GM11168 (cell line): ENCODE measurements around the gene VSX1.

ENCODE experiments used
- in situ Hi-C: fragments of 300-500 bp; cut with MboI; formaldehyde crosslinking; loops from one replicate; pipeline ENCODE4 v1.12.0; 2022; ENCODE audit warnings: low sequenced_read_pairs; ENCODE audit not compliant: unreplicated experiment

The VSX1 gene

DNA sequence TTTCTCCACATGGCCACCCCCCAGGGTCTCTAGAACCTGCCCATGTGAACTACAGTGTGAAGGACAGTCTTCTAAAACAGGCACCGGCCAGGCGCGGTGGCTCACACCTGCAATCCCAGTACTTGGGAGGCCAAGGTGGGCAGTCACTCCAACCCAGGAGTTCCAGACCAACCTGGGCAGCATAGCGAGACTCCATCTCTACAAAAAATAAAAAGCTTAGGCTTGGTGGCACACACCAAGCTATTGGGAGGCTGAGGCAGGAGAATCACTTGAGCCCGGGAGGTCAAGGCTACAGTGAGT is 37.7 kb downstream of the VSX1 start:
- in situ Hi-C loops, result no loop called here

GRCh38 chr20:25043499-25044260 is 38.3 kb downstream of the VSX1 start:
- in situ Hi-C loops, result no loop called here

DNA sequence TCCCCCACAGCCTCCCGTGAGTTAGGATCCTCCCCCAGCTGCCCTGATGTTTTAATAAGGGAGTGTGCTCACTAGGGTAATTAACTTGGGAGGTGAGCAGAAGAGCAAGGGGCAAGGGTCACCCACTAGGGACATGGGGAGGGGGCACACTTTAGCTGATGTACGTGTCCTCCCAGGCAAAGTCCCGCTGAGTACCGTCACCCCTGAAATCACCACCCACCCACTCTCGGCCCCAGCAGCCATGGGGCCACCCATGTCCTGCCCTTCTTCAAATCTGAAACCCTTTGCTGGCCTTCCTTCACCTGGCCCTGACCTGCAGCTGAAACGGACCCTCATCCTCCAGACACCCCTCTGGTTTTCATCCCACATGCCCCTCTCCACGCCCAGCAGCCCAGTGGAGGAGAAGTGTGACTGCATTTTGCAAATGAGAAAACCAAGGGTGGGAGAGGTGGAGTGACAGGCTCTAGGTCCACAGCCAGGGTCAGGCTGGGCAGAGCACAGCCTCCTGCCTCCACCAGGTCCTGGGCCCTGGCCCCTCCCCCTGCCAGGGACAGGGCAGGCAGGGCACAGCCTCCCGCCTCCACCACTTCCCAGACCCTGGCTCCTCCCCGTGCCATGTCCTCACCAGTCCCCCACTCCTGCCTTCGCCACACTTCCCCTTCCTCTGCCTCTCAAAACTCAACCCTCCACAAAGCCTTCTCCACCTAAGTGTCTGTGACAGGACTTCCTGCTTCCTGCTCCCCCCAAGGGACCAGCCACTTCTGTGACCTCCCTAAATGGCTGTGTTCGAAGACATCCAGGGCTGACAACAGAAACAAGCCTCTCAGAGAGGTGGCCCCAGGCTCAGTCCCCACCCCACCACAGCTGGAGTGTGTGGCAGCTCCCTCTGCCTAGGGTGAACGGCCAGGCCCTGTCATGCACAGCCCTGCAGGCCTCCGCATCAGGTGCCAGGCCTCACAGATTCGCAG is 39.1 kb downstream of the VSX1 start:
- in situ Hi-C loops, result no loop called here

DNA sequence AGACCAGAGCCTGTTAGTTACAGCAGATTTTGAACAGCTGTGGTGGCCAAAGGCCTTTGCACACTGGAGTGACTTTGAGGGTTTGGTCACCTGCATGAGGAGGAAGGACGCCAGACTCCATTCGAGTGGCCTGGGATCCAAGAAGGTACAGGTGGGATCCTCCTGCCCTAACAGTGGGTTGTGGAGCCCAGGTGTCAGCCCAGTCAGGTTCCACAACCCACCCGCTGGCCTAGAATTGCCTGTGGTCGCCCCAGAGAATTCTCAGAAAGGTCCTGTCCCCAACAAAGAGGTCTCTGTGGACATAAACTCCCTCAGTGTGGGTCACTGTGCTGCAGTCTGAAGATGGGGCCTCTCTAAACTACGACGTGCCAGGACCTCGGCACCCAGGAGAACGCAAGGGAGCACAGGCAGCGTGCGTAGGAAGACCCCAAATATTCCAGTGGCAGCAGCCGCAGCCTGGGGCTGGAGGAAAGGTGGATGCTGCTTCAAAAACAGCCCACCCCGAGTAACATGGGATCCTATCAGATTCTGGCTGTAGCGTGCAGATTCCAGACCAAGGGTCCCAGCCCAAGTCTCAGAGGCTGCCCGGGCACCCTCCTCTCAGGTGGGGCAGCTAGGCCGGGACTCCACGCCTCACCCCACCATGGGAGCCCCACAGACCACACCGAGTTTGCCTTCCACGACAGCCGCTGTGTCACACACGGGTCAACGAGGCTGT is 40.0 kb downstream of the VSX1 start:
- in situ Hi-C loops, result no loop called here

GRCh38 chr20:25040438-25040831 is 41.5 kb downstream of the VSX1 start:
- in situ Hi-C loops, result no loop called here

DNA sequence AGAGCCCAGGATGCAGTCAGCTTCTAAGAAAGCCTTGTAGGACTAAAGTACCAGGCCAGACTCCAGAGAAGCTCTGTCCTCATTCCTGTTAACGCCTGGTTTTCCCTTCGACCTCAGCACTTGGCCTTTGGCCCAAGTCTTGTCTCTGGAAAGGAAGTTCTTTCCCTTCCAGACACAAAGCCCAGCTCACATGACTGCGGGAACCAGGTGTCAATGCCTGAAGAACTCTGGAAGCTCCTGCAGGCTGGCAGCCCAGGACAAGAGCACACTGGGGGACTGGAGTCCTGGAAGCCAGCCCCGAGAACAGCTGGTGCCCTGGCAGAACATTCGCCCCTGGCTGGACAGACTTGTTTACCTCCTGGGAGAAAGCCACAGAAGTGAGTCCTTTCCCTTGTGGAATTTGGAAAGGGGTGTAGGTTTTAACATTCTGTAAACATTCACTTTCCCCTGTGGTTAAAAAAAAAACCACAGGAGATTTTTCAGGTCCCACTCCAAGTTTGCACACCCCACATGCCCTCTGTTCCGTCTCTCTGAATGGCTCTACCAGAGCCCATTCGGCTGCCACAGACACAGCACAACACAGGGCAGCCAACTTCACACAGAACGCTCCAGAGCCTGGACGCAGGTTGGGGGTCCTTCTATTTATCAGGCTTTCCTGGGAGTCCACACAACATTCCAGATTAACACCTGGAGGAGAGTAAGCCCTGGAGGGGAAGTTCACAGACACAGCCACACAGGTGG is 42.1 kb downstream of the VSX1 start:
- in situ Hi-C loops, result no loop called here

- in situ Hi-C loops, result no loop called here
Measured at GRCh38 chr20:25038591-25039015, 43.3 kb downstream of the VSX1 start.

DNA sequence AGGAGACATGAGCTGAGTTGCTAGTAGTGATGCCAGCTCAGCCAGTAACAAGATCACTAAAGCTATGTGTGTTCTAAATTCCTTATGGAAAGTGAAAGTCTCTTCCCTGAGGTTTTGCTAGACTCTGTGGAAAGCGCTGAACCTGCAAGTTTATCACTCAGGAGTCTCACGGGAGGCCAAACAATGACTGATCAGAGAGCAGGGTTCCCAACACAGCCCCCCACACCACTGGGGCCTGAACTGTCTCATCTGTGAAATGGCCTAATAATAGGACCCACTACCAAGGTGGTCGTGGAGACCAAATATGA is 43.9 kb downstream of the VSX1 start:
- in situ Hi-C loops, result no loop called here

DNA sequence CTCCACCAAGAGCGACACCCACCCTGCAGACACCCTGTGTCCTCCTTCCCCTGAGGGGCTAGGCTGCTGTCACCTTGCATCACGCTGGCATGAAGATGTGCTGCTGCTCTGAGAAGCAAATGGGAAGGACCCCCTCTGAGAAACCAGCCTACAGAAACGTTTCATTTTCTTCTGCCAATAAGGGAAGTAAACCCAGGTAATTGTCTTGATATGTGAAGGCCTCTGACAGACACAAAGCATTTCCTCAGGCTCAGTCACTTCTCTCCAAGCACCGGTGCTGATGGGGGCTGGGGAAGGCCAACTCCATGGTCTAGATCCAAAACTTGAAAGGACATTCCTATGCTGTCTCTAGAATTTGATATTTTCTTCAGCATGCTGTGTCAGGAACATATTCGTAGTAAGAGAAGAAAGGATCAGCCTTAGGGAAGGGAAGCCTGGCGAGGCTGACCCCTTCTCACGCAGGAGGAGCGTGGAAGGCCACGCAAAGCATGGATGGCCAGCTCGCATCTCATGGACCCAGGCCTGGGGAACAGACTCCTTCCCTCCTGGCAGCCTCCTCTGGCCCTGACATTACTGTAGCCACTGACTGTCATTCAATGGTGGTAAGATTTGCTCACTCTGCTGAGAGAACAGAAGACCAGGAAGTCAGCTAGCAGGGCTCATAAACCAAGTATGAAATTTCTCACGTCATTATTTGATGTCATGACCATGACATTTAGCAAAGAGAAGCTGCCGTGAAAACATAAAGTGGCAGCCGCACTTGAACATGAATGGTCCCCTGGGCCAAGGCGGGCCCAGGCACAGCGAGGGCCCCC is 44.4 kb downstream of the VSX1 start:
- in situ Hi-C loops, result no loop called here

DNA sequence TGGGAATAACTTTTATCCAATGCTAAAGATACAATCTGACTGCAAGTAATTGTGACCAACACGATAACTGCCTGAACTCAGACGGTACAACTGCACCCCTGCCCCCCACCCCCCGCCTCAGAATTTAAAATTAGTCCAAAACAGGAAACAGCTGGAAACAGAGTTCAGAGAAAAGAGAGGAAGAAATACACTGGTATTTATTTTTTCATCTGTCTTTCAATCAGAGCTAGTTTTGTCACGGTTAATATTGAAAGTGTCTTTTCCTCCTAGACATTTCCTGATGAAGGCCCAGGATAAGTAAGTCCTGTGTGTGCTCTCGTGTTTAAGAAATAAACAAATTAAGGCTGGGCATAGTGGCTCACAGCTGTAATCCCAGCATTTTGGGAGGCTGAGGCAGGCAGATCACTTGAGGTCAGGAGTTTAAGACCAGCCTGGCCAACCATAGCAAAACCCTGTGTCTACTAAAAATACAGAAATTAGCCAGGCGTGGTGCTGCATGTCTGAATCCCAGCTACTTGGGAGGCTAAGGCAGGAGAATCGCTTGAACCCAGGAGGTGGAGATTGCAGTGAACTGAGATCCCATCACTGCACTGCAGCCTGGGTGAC is 45.5 kb downstream of the VSX1 start:
- in situ Hi-C loops, result no loop called here

GRCh38 chr20:25035921-25036320 is 46.0 kb downstream of the VSX1 start:
- in situ Hi-C loops, result no loop called here

DNA sequence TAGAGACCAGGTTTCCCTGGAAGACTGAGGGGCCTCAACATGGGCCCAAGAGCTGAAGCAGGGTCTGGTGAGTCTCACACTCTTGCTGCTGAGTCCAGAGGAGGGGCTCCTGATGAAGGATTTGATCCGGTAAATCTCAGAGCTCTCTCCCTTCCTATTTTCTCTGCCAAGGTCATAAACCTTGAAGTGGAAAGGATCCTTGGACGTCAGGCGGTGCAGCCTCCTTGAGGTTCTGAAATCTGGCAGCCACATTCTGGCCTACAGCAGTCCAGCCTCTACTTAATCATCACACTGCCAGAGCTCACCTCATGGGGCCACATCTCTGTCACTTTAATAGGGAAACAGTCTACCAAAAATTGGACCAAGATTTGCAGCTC is 48.0 kb downstream of the VSX1 start:
- in situ Hi-C loops, result no loop called here

GRCh38 chr20:25033265-25033923 is 48.5 kb downstream of the VSX1 start:
- in situ Hi-C loops, result no loop called here

DNA sequence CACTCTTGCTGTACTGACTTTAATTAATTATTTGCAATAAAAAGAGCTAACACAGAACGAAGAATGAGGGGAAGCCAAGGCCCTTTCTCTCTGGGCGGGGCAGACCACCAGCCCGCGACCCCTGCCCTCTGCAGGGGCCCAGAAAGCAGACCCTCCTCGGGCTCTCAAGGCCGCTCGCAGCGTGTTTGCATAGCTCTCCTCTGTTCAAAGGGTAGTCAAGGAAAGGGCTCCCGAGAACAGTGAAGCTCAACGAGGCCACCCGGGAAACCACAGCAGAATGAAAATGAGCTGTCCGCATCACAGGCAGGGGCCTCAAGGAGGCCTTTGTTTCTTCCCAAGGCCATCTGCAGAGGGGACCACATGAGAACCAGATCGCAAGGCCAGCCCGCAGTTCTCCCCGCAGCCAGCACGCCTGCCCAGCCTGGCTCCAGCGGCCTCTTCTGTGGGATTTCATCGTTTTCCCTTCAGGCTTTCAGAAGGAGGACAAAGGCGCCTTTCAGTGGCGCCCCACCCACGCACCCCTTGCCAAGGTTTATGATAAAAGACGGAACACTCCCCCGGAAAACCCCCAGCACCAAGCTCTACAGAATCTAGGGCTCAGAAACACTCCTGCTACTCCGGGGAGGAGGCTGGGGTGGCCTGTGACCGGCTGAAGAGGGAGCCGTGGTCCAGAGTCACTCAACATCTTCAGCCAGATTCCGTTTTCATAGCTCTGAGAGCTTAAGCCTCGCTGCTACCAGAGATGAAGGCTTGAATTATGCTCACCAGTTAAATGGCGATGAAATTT is 49.3 kb downstream of the VSX1 start:
- in situ Hi-C loops, result no loop called here

- in situ Hi-C loops, result no loop called here
Measured at GRCh38 chr20:25032065-25032477, 49.9 kb downstream of the VSX1 start.

GRCh38 chr20:25031241-25031640 is 50.7 kb downstream of the VSX1 start:
- in situ Hi-C loops, result no loop called here

GRCh38 chr20:25030649-25031207 is 51.2 kb downstream of the VSX1 start:
- in situ Hi-C loops, result no loop called here
